Activated CD4-positive, alpha-beta T cell treated with anti-CD3 and anti-CD28 coated beads for 36 hours (primary cell): Measurements from ENCODE around the gene IPO11. TPM values are rescaled to one million over a fixed set of nuclear protein-coding genes. Genes with fewer than 3 reads are reported as not detected.
A peak's percentile ranks its signal among the peaks of the same experiment; 100 is the strongest.
"Not testable (repeated sequence)": the region's sequence is repeated elsewhere in the genome, so short reads cannot be mapped to it uniquely, and the experiment has no call there.

ENCODE experiments used
- ATAC-seq: fragments of 200-7000 bp; cut with Tn5 transposase; one replicate; pipeline ENCODE4 v1.10.0; 2021; ENCODE audit warnings: mild to moderate bottlenecking, moderate library complexity
- CTCF ChIA-PET: fragments of 350-600 bp; sonication (Branson Sonifier 250); formaldehyde crosslinking; loops from one replicate; lab custom pipeline; 2021; ENCODE audit warnings: antibody characterized with exemption; lab: Charles Lee
- POLR2A ChIA-PET: fragments of 350-600 bp; sonication (Branson Sonifier 250); formaldehyde crosslinking; loops from one replicate; lab custom pipeline; 2021; ENCODE audit warnings: antibody characterized with exemption, inconsistent platforms; lab: Charles Lee
- DNase-seq: peaks from one replicate; pipeline ENCODE4 v3.0.0-alpha.2; 2020
- H3K27ac Mint-ChIP-seq: one replicate; pipeline ENCODE4 v1.8.0; 2021; ENCODE audit warnings: mixed read lengths
- H3K27me3 Mint-ChIP-seq: one replicate; pipeline ENCODE4 v1.8.0; 2021; ENCODE audit warnings: mixed read lengths
- H3K36me3 Mint-ChIP-seq: one replicate; pipeline ENCODE4 v1.8.0; 2021; ENCODE audit warnings: low read depth, mixed read lengths
- H3K4me1 Mint-ChIP-seq: one replicate; pipeline ENCODE4 v1.8.0; 2021; ENCODE audit warnings: mixed read lengths
- H3K4me3 Mint-ChIP-seq: one replicate; pipeline ENCODE4 v1.8.0; 2021; ENCODE audit warnings: mild to moderate bottlenecking, moderate library complexity, mixed read lengths
- H3K9me3 Mint-ChIP-seq: one replicate; pipeline ENCODE4 v1.8.0; 2021; ENCODE audit warnings: low read depth, mixed read lengths
- intact Hi-C, 2 experiments: fragments of 100-400 bp; cut with DNase I in 1 of 2; cut with micrococcal nuclease in 1 of 2; formaldehyde crosslinking; loops; one replicate each; pipeline versions ENCODE4 v1.14.2 to v1.15.1; 2022 to 2024; cut with DNase I, micrococcal nuclease
- total RNA-seq, 2 experiments: library from RNA; stranded (reverse); gene quantifications; one replicate each; pipeline ENCODE4 v1.2.3, GENCODE V29; 2021

IPO11 gene
- total RNA-seq, 2 experiments from 2014 or later, result 57.2 to 69.9 TPM

GRCh38 chr5:62514510-62515119 is 102.1 kb downstream of the IPO11 start:
- no peak overlapping the region for H3K4me3 Mint-ChIP-seq
- DNase-seq (no peak), ATAC-seq (no peak)
- intact Hi-C loops, result no loop called here
- H3K27ac Mint-ChIP-seq, result no peak overlapping the region
- peaks cover 18% of the 10 kb centered on the region for H3K36me3 Mint-ChIP-seq
- ChIA-PET CTCF (interaction anchor here (1.1 kb wide), 1 partner anchor 54 kb away, joined by 5 read pairs; no protein-coding TSS in a partner anchor), POLR2A (no interaction called here)
- H3K9me3 Mint-ChIP-seq, result no peaks in the 10 kb centered on the region
- H3K27me3 Mint-ChIP-seq, result no peaks in the 10 kb centered on the region
- no peaks in the 10 kb centered on the region for H3K4me1 Mint-ChIP-seq

- H3K27ac Mint-ChIP-seq, H3K9me3 Mint-ChIP-seq, H3K27me3 Mint-ChIP-seq, H3K4me3 Mint-ChIP-seq, DNase-seq, H3K4me1 Mint-ChIP-seq, intact Hi-C loops, ATAC-seq, CTCF ChIA-PET: not testable (repeated sequence)
- H3K36me3 Mint-ChIP-seq, result peaks cover 36% of the 10 kb centered on the region
- POLR2A ChIA-PET, result interaction anchor here (0.6 kb wide), 1 partner anchor 119 kb away, joined by 3 read pairs; no protein-coding TSS in a partner anchor
Measured at GRCh38 chr5:62520812-62521211, 108.2 kb downstream of the IPO11 start.

- no peak for ATAC-seq
- intact Hi-C loops, result no loop called here
- H3K36me3 Mint-ChIP-seq, result peaks cover 35% of the 10 kb centered on the region
- H3K27ac Mint-ChIP-seq, result no peak overlapping the region
- no peaks in the 10 kb centered on the region for H3K27me3 Mint-ChIP-seq
- H3K4me3 Mint-ChIP-seq, result no peak overlapping the region
- CTCF ChIA-PET, result interaction anchor here (0.7 kb wide), 1 partner anchor 152 kb away, joined by 3 read pairs; no protein-coding TSS in a partner anchor
- H3K4me1 Mint-ChIP-seq, result peaks cover 4% of the 10 kb centered on the region
- no peaks in the 10 kb centered on the region for H3K9me3 Mint-ChIP-seq
- POLR2A ChIA-PET, result no interaction called here
- DNase-seq, result no peak
Measured at GRCh38 chr5:62521319-62521718, 108.8 kb downstream of the IPO11 start.

GRCh38 chr5:62522811-62523210 is 110.2 kb downstream of the IPO11 start:
- DNase-seq (no peak), ATAC-seq (no peak)
- CTCF ChIA-PET, result interaction anchor here (0.6 to 0.7 kb wide), 2 partner anchors 121 to 309 kb away, joined by 3 read pairs; no protein-coding TSS in a partner anchor
- intact Hi-C loops, result no loop called here
- no peaks in the 10 kb centered on the region for H3K27me3 Mint-ChIP-seq
- POLR2A ChIA-PET, result no interaction called here
- H3K4me3 Mint-ChIP-seq, result no peak overlapping the region
- peak overlapping the region; percentile 13 for H3K27ac Mint-ChIP-seq
- no peaks in the 10 kb centered on the region for H3K9me3 Mint-ChIP-seq
- H3K36me3 Mint-ChIP-seq, result peaks cover 35% of the 10 kb centered on the region
- H3K4me1 Mint-ChIP-seq, result peaks cover 4% of the 10 kb centered on the region

GRCh38 chr5:62533597-62533996 is 121.0 kb downstream of the IPO11 start:
- CTCF ChIA-PET, result interaction anchor here (0.9 kb wide), 1 partner anchor 160 kb away, joined by 3 read pairs; no protein-coding TSS in a partner anchor
- intact Hi-C loops, result no loop called here
- Mint-ChIP-seq H3K27ac (no peak overlapping the region), H3K4me3 (no peak overlapping the region), H3K4me1 (peaks cover 7% of the 10 kb centered on the region), H3K9me3 (peaks cover 6% of the 10 kb centered on the region), H3K36me3 (peaks cover 26% of the 10 kb centered on the region), H3K27me3 (no peaks in the 10 kb centered on the region)
- POLR2A ChIA-PET, result no interaction called here
- DNase-seq (no peak), ATAC-seq (no peak)

- Mint-ChIP-seq H3K9me3 (peaks cover 6% of the 10 kb centered on the region), H3K4me3 (no peak overlapping the region), H3K27ac (no peak overlapping the region), H3K4me1 (peaks cover 14% of the 10 kb centered on the region), H3K36me3 (peaks cover 33% of the 10 kb centered on the region), H3K27me3 (no peaks in the 10 kb centered on the region)
- intact Hi-C loops, result no loop called here
- ChIA-PET POLR2A (no interaction called here), CTCF (no interaction called here)
- ATAC-seq (no peak), DNase-seq (no peak)
Measured at GRCh38 chr5:62534461-62535236, 122.1 kb downstream of the IPO11 start.

GRCh38 chr5:62536232-62536631 is 123.7 kb downstream of the IPO11 start:
- ATAC-seq (no peak), DNase-seq (no peak)
- Mint-ChIP-seq H3K4me3 (no peak overlapping the region), H3K27ac (no peak overlapping the region), H3K27me3 (no peaks in the 10 kb centered on the region), H3K36me3 (peaks cover 32% of the 10 kb centered on the region), H3K4me1 (peaks cover 15% of the 10 kb centered on the region), H3K9me3 (peaks cover 6% of the 10 kb centered on the region)
- POLR2A ChIA-PET, result no interaction called here
- CTCF ChIA-PET, result no interaction called here
- intact Hi-C loops, result no loop called here

- Mint-ChIP-seq H3K4me1 (peaks cover 15% of the 10 kb centered on the region), H3K36me3 (peaks cover 28% of the 10 kb centered on the region), H3K9me3 (peaks cover 6% of the 10 kb centered on the region), H3K27ac (no peak overlapping the region), H3K27me3 (no peaks in the 10 kb centered on the region), H3K4me3 (no peak overlapping the region)
- ChIA-PET POLR2A (no interaction called here), CTCF (no interaction called here)
- ATAC-seq (no peak), DNase-seq (no peak)
- intact Hi-C loops, result no loop called here
Measured at GRCh38 chr5:62536783-62537182, 124.2 kb downstream of the IPO11 start.

GRCh38 chr5:62538017-62538942 is 125.7 kb downstream of the IPO11 start:
- intact Hi-C loops, result loop anchor here (1.0 to 2.0 kb wide), 2 partner anchors 31 to 253 kb away; no protein-coding TSS in a partner anchor
- Mint-ChIP-seq H3K27ac (peak overlapping the region; percentile 86), H3K4me1 (peaks cover 15% of the 10 kb centered on the region), H3K9me3 (peaks cover 6% of the 10 kb centered on the region), H3K27me3 (no peaks in the 10 kb centered on the region), H3K4me3 (no peak overlapping the region), H3K36me3 (peaks cover 28% of the 10 kb centered on the region)
- POLR2A ChIA-PET, result no interaction called here
- peak; percentile 94 for ATAC-seq
- CTCF ChIA-PET, result interaction anchor here (0.9 kb wide), 1 partner anchor 9 kb away, joined by 3 read pairs; no protein-coding TSS in a partner anchor
- peak; percentile 28 for DNase-seq

- H3K4me1 Mint-ChIP-seq, result peaks cover 15% of the 10 kb centered on the region
- no peaks in the 10 kb centered on the region for H3K27me3 Mint-ChIP-seq
- H3K9me3 Mint-ChIP-seq, result peaks cover 13% of the 10 kb centered on the region
- intact Hi-C loops, result no loop called here
- H3K4me3 Mint-ChIP-seq, result no peak overlapping the region
- no peak for ATAC-seq
- H3K36me3 Mint-ChIP-seq, result peaks cover 43% of the 10 kb centered on the region
- CTCF ChIA-PET, result no interaction called here
- no peak for DNase-seq
- POLR2A ChIA-PET, result no interaction called here
- no peak overlapping the region for H3K27ac Mint-ChIP-seq
Measured at GRCh38 chr5:62542720-62543119, 130.2 kb downstream of the IPO11 start.
